K562 (cell line): ENCODE data around the gene RECK. TPM values are rescaled to one million over a fixed set of nuclear protein-coding genes. Genes with fewer than 3 reads are reported as not detected.

ENCODE experiments used
- CBX2 ChIP-seq: fragments of 200-600 bp; sonication (generic); IDR thresholded peaks from one replicate; pipeline ENCODE4 v1.6.1; 2012; ENCODE audit warnings: mild to moderate bottlenecking, low read length, inconsistent platforms; ENCODE audit not compliant: insufficient read depth, poor library complexity, severe bottlenecking
- HDAC3 ChIP-seq: fragments of 450-650 bp; IDR thresholded peaks from 2 replicates; pipeline ENCODE4 v1.6.1; 2018; ENCODE audit warnings: borderline replicate concordance, mild to moderate bottlenecking, moderate library complexity; ENCODE audit not compliant: partially characterized antibody
- HIVEP1 ChIP-seq: fragments of 250-450 bp; sonication (Bioruptor Pico); IDR thresholded peaks from 2 replicates; pipeline ENCODE4 v1.4.0; 2020; ENCODE audit warnings: mild to moderate bottlenecking
- ILF3 ChIP-seq: fragments of 450-650 bp; IDR thresholded peaks from 2 replicates; pipeline ENCODE4 v1.6.1; 2018; ENCODE audit warnings: antibody characterized with exemption, mild to moderate bottlenecking, moderate library complexity, borderline replicate concordance
- NR2C2 ChIP-seq, 2 experiments: fragments of 200-800 bp in 1 of 2; sonication (Bioruptor generic) in 1 of 2; sonication (generic) in 1 of 2; formaldehyde crosslinking in 1 of 2; IDR thresholded peaks; 2 replicates each; pipeline versions ENCODE4 v1.6.1 to v1.8.0; 2016 to 2022; ENCODE audit warnings: mild to moderate bottlenecking in 1 of 2, missing compliant biosample characterization in 1 of 2, missing genetic modification characterization in 1 of 2, missing genetic modification reagents in 1 of 2
- RAD21 ChIP-seq, 2 experiments: fragments of 250-450 bp in 1 of 2; fragments of 450-650 bp in 1 of 2; sonication (Bioruptor Pico) in 1 of 2; formaldehyde crosslinking in 1 of 2; IDR thresholded peaks in 1 of 2; conservative IDR thresholded peaks in 1 of 2; 2 replicates each; pipeline versions ENCODE4 v1.4.0 to v1.8.0; 2020 to 2022; ENCODE audit warnings: mild to moderate bottlenecking in 2 of 2, moderate library complexity in 1 of 2
- TFAM ChIP-seq: fragments of 250-450 bp; sonication (Bioruptor Pico); conservative IDR thresholded peaks from 2 replicates; pipeline ENCODE4 v1.5.0; 2021; ENCODE audit warnings: mild to moderate bottlenecking, moderate library complexity
- ZBTB11 ChIP-seq, 3 experiments: fragments of 200-800 bp in 1 of 3; fragments of 250-450 bp in 1 of 3; fragments of 450-650 bp in 1 of 3; sonication (Bioruptor Pico) in 1 of 3; sonication (Bioruptor generic) in 1 of 3; formaldehyde crosslinking in 1 of 3; IDR thresholded peaks; 2 replicates each; pipeline versions ENCODE4 v1.6.1 to v1.8.0; 2016 to 2022; ENCODE audit warnings: mild to moderate bottlenecking in 2 of 3, missing genetic modification characterization in 2 of 3, missing compliant biosample characterization in 1 of 3, moderate library complexity in 1 of 3
- ZKSCAN8 ChIP-seq: fragments of 200-800 bp; sonication (Bioruptor generic); IDR thresholded peaks from 2 replicates; pipeline ENCODE4 v1.6.1; 2016; ENCODE audit warnings: missing genetic modification characterization, missing compliant biosample characterization
- ZNF408 ChIP-seq: fragments of 250-450 bp; sonication (Bioruptor Pico); IDR thresholded peaks from 2 replicates; pipeline ENCODE4 v1.4.0; 2020; ENCODE audit warnings: low read depth, mild to moderate bottlenecking, moderate library complexity
- polyA plus RNA-seq, 8 experiments: library from polyadenylated mRNA; depleted of rRNA in 4 of 8; stranded (reverse) in 5 of 8; unstranded in 3 of 8; fragments of >200 nt; fragmentation: Nextera tagmentation in 2 of 8; fragmentation: Illumina TruSeq in 1 of 8; extraction: Ambion mirVana in 2 of 8; extraction: Trizol in 1 of 8; gene quantifications; 2 replicates each; pipeline versions ENCODE4 v1.2.1 to v1.2.3, GENCODE V29; 2011 to 2014; ENCODE audit warnings: inconsistent platforms in 1 of 8, missing spikeins in 1 of 8
- total RNA-seq, 7 experiments: library from RNA; depleted of rRNA in 6 of 7; stranded (reverse); fragments of >200 nt in 6 of 7; fragmentation: Illumina TruSeq in 2 of 7; extraction: Trizol in 2 of 7; gene quantifications; 2 replicates each; pipeline versions ENCODE4 v1.2.1 to v1.2.3, GENCODE V29; 2011 to 2021; ENCODE audit warnings: low replicate concordance in 1 of 7
- TF ChIP-seq, protein P1 (sequence below): IDR thresholded peaks from 2 replicates; pipeline ENCODE4 v1.6.1; 2016; ENCODE audit warnings: missing genetic modification characterization, missing compliant biosample characterization
- TF ChIP-seq, protein P2 (sequence below), 2 experiments: fragments of 450-650 bp; IDR thresholded peaks; 2 replicates each; pipeline ENCODE4 v1.6.1; 2016; ENCODE audit warnings: mild to moderate bottlenecking in 2 of 2, borderline replicate concordance in 1 of 2, low read depth in 1 of 2, moderate library complexity in 1 of 2

The RECK gene
- total and polyA plus RNA-seq, 9 of the 15 experiments (the other 6 are each of a cell fraction or from before 2014, with no cell fraction given), result 0.04 to 0.36 (median 0.16) TPM

DNA sequence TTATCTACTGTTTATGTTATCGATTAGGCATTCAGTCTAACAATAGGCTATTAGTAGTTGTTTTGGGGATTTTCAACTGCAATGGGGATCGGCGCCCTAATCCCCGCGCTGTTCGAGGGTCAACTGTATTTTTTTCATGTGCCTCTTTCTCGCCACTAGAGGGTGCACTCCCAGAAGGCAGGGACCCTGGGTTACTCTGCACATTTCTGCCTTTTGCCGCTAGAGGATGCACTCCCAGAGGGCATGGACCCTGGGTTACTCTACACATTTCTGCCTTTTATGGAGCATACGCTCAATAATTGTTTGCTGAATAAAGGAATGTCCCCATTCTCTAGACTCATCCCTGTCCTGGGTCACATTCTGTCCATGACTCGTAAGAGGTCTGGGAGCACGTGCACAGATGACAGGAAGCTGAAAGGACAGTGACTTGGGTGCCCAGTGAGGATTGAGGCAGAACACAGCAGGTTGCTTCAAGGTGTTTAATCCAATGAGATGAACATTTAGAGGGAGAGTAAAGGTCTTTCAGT, 27.9 kb upstream of the RECK start (continued):
- no peak for TF ChIP-seq ILF3
- peak; percentile 52 to 77 for TF ChIP-seq RAD21 (CRISPR knock-in tag; conservative IDR thresholded peaks at IDR 0.05 in 1 of 2, IDR thresholded peaks at IDR 0.05 in 1 of 2)
- TF ChIP-seq, protein P1, sequence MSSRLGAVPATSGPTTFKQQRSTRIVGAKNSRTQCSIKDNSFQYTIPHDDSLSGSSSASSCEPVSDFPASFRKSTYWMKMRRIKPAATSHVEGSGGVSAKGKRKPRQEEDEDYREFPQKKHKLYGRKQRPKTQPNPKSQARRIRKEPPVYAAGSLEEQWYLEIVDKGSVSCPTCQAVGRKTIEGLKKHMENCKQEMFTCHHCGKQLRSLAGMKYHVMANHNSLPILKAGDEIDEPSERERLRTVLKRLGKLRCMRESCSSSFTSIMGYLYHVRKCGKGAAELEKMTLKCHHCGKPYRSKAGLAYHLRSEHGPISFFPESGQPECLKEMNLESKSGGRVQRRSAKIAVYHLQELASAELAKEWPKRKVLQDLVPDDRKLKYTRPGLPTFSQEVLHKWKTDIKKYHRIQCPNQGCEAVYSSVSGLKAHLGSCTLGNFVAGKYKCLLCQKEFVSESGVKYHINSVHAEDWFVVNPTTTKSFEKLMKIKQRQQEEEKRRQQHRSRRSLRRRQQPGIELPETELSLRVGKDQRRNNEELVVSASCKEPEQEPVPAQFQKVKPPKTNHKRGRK, result no peak
- no peak for TF ChIP-seq HDAC3
- no peak for TF ChIP-seq ZBTB11 (CRISPR knock-in tag; IDR thresholded peaks at IDR 0.05)
- no peak for TF ChIP-seq ZKSCAN8
- TF ChIP-seq CBX2, result no peak
- TF ChIP-seq TFAM (CRISPR knock-in tag), result no peak
- no peak for TF ChIP-seq NR2C2 (CRISPR knock-in tag; IDR thresholded peaks at IDR 0.05)
- no peak for TF ChIP-seq NR2C2 (tag; IDR thresholded peaks at IDR 0.05)
- TF ChIP-seq HIVEP1 (CRISPR knock-in tag), result no peak
- TF ChIP-seq ZNF408 (CRISPR knock-in tag), result no peak
- TF ChIP-seq, protein P2, sequence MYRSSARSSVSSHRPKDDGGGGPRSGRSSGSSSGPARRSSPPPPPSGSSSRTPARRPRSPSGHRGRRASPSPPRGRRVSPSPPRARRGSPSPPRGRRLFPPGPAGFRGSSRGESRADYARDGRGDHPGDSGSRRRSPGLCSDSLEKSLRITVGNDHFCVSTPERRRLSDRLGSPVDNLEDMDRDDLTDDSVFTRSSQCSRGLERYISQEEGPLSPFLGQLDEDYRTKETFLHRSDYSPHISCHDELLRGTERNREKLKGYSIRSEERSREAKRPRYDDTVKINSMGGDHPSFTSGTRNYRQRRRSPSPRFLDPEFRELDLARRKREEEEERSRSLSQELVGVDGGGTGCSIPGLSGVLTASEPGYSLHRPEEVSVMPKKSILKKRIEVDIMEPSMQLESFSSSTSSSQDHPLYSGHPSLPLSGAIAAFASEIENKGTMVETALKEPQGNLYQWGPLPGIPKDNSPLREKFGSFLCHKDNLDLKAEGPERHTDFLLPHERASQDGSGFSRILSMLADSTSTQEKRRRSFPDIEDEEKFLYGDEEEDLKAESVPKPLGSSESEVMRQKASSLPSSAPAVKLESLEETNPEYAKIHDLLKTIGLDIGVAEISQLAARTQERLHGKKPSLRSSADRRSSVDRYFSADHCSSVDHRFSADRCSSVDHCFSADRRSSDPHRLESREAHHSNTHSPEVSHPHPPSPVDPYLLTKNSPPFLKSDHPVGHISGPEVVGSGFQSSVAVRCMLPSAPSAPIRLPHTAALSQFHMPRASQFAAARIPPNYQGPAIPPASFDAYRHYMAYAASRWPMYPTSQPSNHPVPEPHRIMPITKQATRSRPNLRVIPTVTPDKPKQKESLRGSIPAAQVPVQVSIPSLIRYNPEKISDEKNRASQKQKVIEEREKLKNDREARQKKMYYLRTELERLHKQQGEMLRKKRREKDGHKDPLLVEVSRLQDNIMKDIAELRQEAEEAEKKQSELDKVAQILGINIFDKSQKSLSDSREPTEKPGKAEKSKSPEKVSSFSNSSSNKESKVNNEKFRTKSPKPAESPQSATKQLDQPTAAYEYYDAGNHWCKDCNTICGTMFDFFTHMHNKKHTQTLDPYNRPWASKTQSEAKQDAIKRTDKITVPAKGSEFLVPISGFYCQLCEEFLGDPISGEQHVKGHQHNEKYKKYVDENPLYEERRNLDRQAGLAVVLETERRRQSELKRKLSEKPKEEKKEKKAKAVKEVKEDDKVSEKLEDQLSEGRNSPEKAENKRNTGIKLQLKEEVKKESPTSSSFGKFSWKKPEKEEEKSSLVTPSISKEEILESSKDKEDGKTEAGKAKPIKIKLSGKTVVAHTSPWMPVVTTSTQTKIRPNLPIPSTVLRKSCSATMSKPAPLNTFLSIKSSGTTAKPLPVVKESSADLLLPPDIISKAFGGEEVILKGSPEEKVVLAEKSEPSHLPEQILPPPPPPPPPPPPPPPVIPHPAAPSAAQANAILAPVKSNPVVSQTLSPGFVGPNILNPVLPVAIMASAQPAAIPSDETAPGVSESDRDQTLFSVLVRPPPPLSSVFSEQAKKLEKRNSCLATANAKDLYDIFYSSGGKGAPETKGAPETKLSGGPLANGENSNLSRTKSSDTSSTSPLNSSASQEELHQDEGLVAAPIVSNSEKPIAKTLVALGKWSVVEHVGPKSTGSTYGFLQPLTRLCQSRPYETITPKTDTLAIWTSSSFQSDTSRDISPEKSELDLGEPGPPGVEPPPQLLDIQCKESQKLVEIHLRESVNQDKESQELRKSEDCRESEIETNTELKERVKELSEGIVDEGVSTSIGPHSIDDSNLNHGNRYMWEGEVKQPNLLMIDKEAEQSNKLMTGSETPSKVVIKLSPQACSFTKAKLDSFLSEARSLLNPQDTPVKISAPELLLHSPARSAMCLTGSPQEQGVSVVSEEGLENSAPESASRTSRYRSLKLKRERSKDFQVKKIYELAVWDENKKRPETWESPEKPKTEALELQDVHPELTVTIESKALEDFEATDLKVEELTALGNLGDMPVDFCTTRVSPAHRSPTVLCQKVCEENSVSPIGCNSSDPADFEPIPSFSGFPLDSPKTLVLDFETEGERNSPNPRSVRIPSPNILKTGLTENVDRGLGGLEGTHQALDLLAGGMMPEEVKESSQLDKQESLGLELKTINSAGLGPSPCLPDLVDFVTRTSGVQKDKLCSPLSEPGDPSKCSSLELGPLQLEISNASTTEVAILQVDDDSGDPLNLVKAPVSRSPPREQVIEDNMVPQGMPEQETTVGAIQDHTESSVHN (IDR thresholded peaks at IDR 0.05; ENCODE audit: borderline replicate concordance in 1 of 2, low read depth in 1 of 2), result no peak
